ENCODE results near the gene CGREF1. TPM values are rescaled to one million over a fixed set of nuclear protein-coding genes. Genes with fewer than 3 reads are reported as not detected.

CGREF1 gene
- total and polyA plus RNA-seq, 9 donors, result 7.9 to 23.9 (median 11.1) TPM

DNA sequence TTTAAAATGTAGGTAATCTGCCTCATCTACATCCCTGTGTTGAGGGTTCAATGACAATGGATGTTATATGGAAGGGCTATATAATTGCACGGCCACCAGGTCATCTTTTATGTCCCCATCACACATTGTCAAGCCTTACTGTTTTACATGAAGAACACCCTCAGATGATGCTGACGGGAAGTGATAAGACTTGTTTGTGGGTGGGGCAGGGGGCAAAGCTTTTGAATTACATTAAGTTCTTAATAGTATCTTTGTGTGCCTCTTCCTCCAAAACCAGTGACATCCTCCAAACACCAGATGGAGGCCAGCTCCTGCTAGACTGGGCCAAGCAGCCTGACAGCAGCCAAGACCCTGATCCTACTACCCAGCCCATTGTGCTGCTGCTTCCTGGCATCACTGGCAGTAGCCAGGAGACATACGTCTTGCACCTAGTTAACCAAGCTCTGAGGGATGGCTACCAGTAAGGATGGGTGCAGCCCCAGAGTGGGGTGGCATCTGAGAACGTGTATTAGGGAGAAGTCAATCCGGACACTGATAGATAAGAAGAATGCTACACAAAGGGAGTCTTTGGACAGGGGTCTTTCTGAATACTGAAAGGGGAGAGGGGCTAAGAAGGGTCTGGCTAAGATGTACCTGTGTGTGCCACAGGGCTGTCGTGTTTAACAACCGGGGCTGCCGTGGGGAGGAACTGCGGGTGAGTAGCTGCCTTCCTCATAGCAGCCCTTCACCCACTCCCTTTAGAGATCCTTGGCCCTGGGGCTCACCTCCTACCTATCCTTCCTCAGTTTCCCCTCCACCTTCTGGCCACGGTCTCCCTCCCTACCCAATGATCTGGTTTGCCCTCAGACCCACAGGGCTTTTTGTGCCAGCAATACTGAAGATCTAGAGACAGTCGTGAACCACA, 10.0 kb upstream of the CGREF1 start:
- peaks cover 6% of the 10 kb centered on the region for H3K4me1 ChIP-seq (ENCODE audit: insufficient read depth)
- H3K27ac ChIP-seq, result no peak overlapping the region
- WGBS, 3 donors, result 51 to 61% (median 60%) methylated on average over 11 of the region's 11 CpGs
- no peaks in the 10 kb centered on the region for H3K36me3 ChIP-seq
- no peaks in the 10 kb centered on the region for H3K27me3 ChIP-seq
- no peak for DNase-seq
- H3K4me3 ChIP-seq, result no peak overlapping the region
- intact Hi-C loops (cut with DNase I), result no loop called here
- TF ChIP-seq CTCF (IDR thresholded peaks at IDR 0.05), result no peak
- no peak for TF ChIP-seq POLR2A (IDR thresholded peaks at IDR 0.05)
- TF ChIP-seq EP300 (IDR thresholded peaks at IDR 0.05), result no peak
- H3K9me3 ChIP-seq, result no peaks in the 10 kb centered on the region

- Histone ChIP-seq H3K4me3 (no peak overlapping the region), H3K27ac (no peak overlapping the region), H3K4me1 (ENCODE audit: insufficient read depth) (peaks cover 3% of the 10 kb centered on the region), H3K36me3 (no peaks in the 10 kb centered on the region), H3K9me3 (no peaks in the 10 kb centered on the region), H3K27me3 (no peaks in the 10 kb centered on the region)
- TF ChIP-seq EP300 (IDR thresholded peaks at IDR 0.05) (no peak), CTCF (IDR thresholded peaks at IDR 0.05) (no peak), POLR2A (IDR thresholded peaks at IDR 0.05) (no peak)
- intact Hi-C loops (cut with DNase I), result no loop called here
- no peak for DNase-seq
- 69 to 81% (median 70%) methylated on average over 9 of the region's 9 CpGs for WGBS, 3 donors
Observed at GRCh38 chr2:27127883-27128667, 9.1 kb upstream of the CGREF1 start.

- no peaks in the 10 kb centered on the region for H3K27me3 ChIP-seq
- no peak for TF ChIP-seq EP300 (IDR thresholded peaks at IDR 0.05)
- TF ChIP-seq POLR2A (IDR thresholded peaks at IDR 0.05), result no peak
- TF ChIP-seq CTCF (IDR thresholded peaks at IDR 0.05), result no peak
- H3K9me3 ChIP-seq, result no peaks in the 10 kb centered on the region
- H3K4me3 ChIP-seq, result no peak overlapping the region
- intact Hi-C loops (cut with DNase I), result no loop called here
- DNase-seq, result no peak
- no peaks in the 10 kb centered on the region for H3K4me1 ChIP-seq (ENCODE audit: insufficient read depth)
- WGBS, 3 donors, result 55 to 61% (median 56%) methylated on average over 5 of the region's 5 CpGs
- no peaks in the 10 kb centered on the region for H3K36me3 ChIP-seq
- H3K27ac ChIP-seq, result no peak overlapping the region
Observed at GRCh38 chr2:27126252-27126710, 7.4 kb upstream of the CGREF1 start.

- H3K27me3 ChIP-seq, result no peaks in the 10 kb centered on the region
- DNase-seq, result no peak
- no peaks in the 10 kb centered on the region for H3K4me1 ChIP-seq (ENCODE audit: insufficient read depth)
- H3K4me3 ChIP-seq, result no peak overlapping the region
- intact Hi-C loops (cut with DNase I), result no loop called here
- WGBS, 3 donors, result 84 to 87% (median 87%) methylated on average over 3 of the region's 3 CpGs
- TF ChIP-seq CTCF (IDR thresholded peaks at IDR 0.05), result no peak
- no peak for TF ChIP-seq EP300 (IDR thresholded peaks at IDR 0.05)
- no peak for TF ChIP-seq POLR2A (IDR thresholded peaks at IDR 0.05)
- H3K9me3 ChIP-seq, result no peaks in the 10 kb centered on the region
- H3K27ac ChIP-seq, result no peak overlapping the region
- no peaks in the 10 kb centered on the region for H3K36me3 ChIP-seq
Observed at GRCh38 chr2:27125104-27125503, 6.2 kb upstream of the CGREF1 start.
